GM19238 (cell line): ENCODE measurements around the gene PDZD4.

Experiments
- DNase-seq: peaks from one replicate; pipeline ENCODE4 v3.0.0; 2011; ENCODE audit warnings: low spot score; ENCODE audit not compliant: insufficient read length

The PDZD4 gene

GRCh38 chrX:153829799-153830639, at the start of gene PDZD4:
Gene PDZD4 (minus strand): TSS chrX:153830544. CDS start chrX:153830298, 246 bp downstream.
- no peak for DNase-seq

- no peak for DNase-seq
These were observed 49.5 kb upstream of the PDZD4 start for GRCh38 chrX:153879741-153880439.

GRCh38 chrX:153878969-153879653, 48.8 kb upstream of the PDZD4 start:
- DNase-seq, result no peak

- DNase-seq, result no peak
These were observed 48.0 kb upstream of the PDZD4 start for GRCh38 chrX:153878345-153878744.

- DNase-seq, result no peak
These were observed 47.4 kb upstream of the PDZD4 start for GRCh38 chrX:153877571-153878261.

GRCh38 chrX:153876112-153876491, 45.8 kb upstream of the PDZD4 start:
- DNase-seq, result no peak

- DNase-seq, result peak; percentile 62
These were observed 45.2 kb upstream of the PDZD4 start for GRCh38 chrX:153875391-153876111.

GRCh38 chrX:153874366-153875125, 44.2 kb upstream of the PDZD4 start:
- DNase-seq, result no peak

GRCh38 chrX:153874085-153874365, 43.7 kb upstream of the PDZD4 start:
- DNase-seq, result no peak

- DNase-seq, result no peak
These were observed 43.1 kb upstream of the PDZD4 start for GRCh38 chrX:153873282-153874084.

GRCh38 chrX:153871946-153872878, 41.9 kb upstream of the PDZD4 start:
- no peak for DNase-seq

GRCh38 chrX:153871451-153871850, 41.1 kb upstream of the PDZD4 start:
- no peak for DNase-seq

- DNase-seq, result no peak
These were observed 40.5 kb upstream of the PDZD4 start for GRCh38 chrX:153870791-153871360.

- no peak for DNase-seq
These were observed 39.9 kb upstream of the PDZD4 start for GRCh38 chrX:153870288-153870690.

- DNase-seq, result peak; percentile 2
These were observed 39.3 kb upstream of the PDZD4 start for GRCh38 chrX:153869473-153870287.

GRCh38 chrX:153868576-153869472, 38.5 kb upstream of the PDZD4 start:
- peak; percentile 1 for DNase-seq
